CD14-positive monocyte (primary cell): ENCODE data around the gene HAVCR1. TPM values are rescaled to one million over a fixed set of nuclear protein-coding genes. Genes with fewer than 3 reads are reported as not detected.

Experiments used
- DNase-seq, 3 donors: peaks; one replicate each; pipeline ENCODE4 v3.0.0-alpha.2; 2011 to 2022
- H2AFZ ChIP-seq: 2 replicates; pipeline ENCODE4 v1.6.0; 2012; ENCODE audit warnings: mild to moderate bottlenecking, low read depth, low read length, inconsistent platforms; ENCODE audit not compliant: insufficient read depth, poor library complexity, severe bottlenecking
- H3K27ac ChIP-seq, 2 donors: 1 replicate in 1 of 2; 2 replicates in 1 of 2; pipeline ENCODE4 v1.5.1; 2012 to 2013; ENCODE audit warnings: low read length in 2 of 2, control low read depth in 1 of 2, inconsistent platforms in 1 of 2, low read depth in 1 of 2, mild to moderate bottlenecking in 1 of 2
- H3K27me3 ChIP-seq, 2 donors: one replicate each; pipeline versions ENCODE4 v1.6.0 to v1.6.1; 2011 to 2013; ENCODE audit warnings: low read length in 2 of 2; ENCODE audit not compliant: control insufficient read depth in 2 of 2, insufficient read depth in 2 of 2
- H3K36me3 ChIP-seq, 2 donors: replicated peaks in 1 of 2; 1 replicate in 1 of 2; 2 replicates in 1 of 2; pipeline versions ENCODE4 v1.5.1 to v1.6.1; 2012 to 2013; ENCODE audit warnings: low read length in 2 of 2, control low read depth in 1 of 2, inconsistent platforms in 1 of 2, mild to moderate bottlenecking in 1 of 2; ENCODE audit not compliant: insufficient read depth in 2 of 2, control insufficient read depth in 1 of 2
- H3K4me1 ChIP-seq, 2 donors: 1 replicate in 1 of 2; 2 replicates in 1 of 2; pipeline versions ENCODE4 v1.5.1 to v1.6.1; 2012 to 2013; ENCODE audit warnings: low read length in 2 of 2, control low read depth in 1 of 2, inconsistent platforms in 1 of 2, mild to moderate bottlenecking in 1 of 2, moderate library complexity in 1 of 2; ENCODE audit not compliant: insufficient read depth in 2 of 2, control insufficient read depth in 1 of 2
- H3K4me2 ChIP-seq: replicated peaks from 2 replicates; pipeline ENCODE3; 2012; ENCODE audit warnings: low read length, moderate library complexity, mild to moderate bottlenecking; ENCODE audit not compliant: poor library complexity, severe bottlenecking; ENCODE audit errors: extremely low read depth
- H3K4me3 ChIP-seq, 3 experiments: fragments of 200-600 bp in 1 of 3; sonication (generic) in 1 of 3; replicated peaks in 1 of 3; 1 replicate in 2 of 3; 2 replicates in 1 of 3; pipeline ENCODE4 v1.5.1; 2011 to 2013; ENCODE audit warnings: low read length in 3 of 3, mild to moderate bottlenecking in 3 of 3, control low read depth in 2 of 3, low read depth in 2 of 3, inconsistent platforms in 1 of 3, moderate library complexity in 1 of 3
- H3K79me2 ChIP-seq: 2 replicates; pipeline ENCODE4 v1.6.0; 2012; ENCODE audit warnings: mild to moderate bottlenecking, control low read depth, inconsistent platforms, low read length, moderate library complexity; ENCODE audit not compliant: insufficient read depth
- H3K9ac ChIP-seq: 2 replicates; pipeline ENCODE4 v1.6.0; 2017; ENCODE audit warnings: low read length, mild to moderate bottlenecking; ENCODE audit not compliant: insufficient read depth, poor library complexity, severe bottlenecking
- H3K9me3 ChIP-seq, 2 donors: replicated peaks in 1 of 2; 1 replicate in 1 of 2; 2 replicates in 1 of 2; pipeline versions ENCODE4 v1.5.1 to v1.6.1; 2012 to 2013; ENCODE audit warnings: low read length in 2 of 2, control low read depth in 1 of 2; ENCODE audit not compliant: control insufficient read depth in 1 of 2, insufficient read depth in 1 of 2
- H4K20me1 ChIP-seq: 2 replicates; pipeline ENCODE4 v1.6.0; 2012; ENCODE audit warnings: mild to moderate bottlenecking, low read length, control low read depth, moderate library complexity; ENCODE audit not compliant: insufficient read depth
- H3K27ac Mint-ChIP-seq, 7 donors: one replicate each; pipeline ENCODE4 v1.8.0; 2020; ENCODE audit warnings: mild to moderate bottlenecking in 7 of 7, mixed read lengths in 7 of 7, moderate library complexity in 6 of 7, inconsistent platforms in 2 of 7
- H3K27me3 Mint-ChIP-seq, 3 donors: one replicate each; pipeline ENCODE4 v1.8.0; 2021 to 2022; ENCODE audit warnings: low read depth in 3 of 3, mild to moderate bottlenecking in 3 of 3, mixed read lengths in 3 of 3, moderate library complexity in 3 of 3, inconsistent platforms in 1 of 3
- H3K36me3 Mint-ChIP-seq, 2 donors: one replicate each; pipeline ENCODE4 v1.8.0; 2020; ENCODE audit warnings: mixed read lengths in 2 of 2, inconsistent platforms in 1 of 2, mild to moderate bottlenecking in 1 of 2
- H3K4me1 Mint-ChIP-seq: one replicate; pipeline ENCODE4 v1.8.0; 2020; ENCODE audit warnings: mild to moderate bottlenecking, mixed read lengths
- H3K4me3 Mint-ChIP-seq, 2 donors: one replicate each; pipeline ENCODE4 v1.8.0; 2020; ENCODE audit warnings: mild to moderate bottlenecking in 2 of 2, mixed read lengths in 2 of 2, moderate library complexity in 1 of 2
- H3K9me3 Mint-ChIP-seq, 7 donors: one replicate each; pipeline ENCODE4 v1.8.0; 2020 to 2022; ENCODE audit warnings: mixed read lengths in 7 of 7, mild to moderate bottlenecking in 6 of 7, moderate library complexity in 6 of 7, inconsistent platforms in 2 of 7
- CTCF ChIP-seq: fragments of 200-600 bp; IDR thresholded peaks from one replicate; pipeline ENCODE4 v1.8.0; 2022; ENCODE audit warnings: antibody characterized with exemption, mild to moderate bottlenecking
- WGBS: methylation state at CpG from one replicate; pipeline ENCODE4 v1.1.5; 2013; ENCODE audit warnings: missing lambda C conversion rate; ENCODE audit not compliant: insufficient coverage; 5-methylcytosine and 5-hydroxymethylcytosine counted together
- intact Hi-C, 2 donors: fragments of 100-400 bp; cut with micrococcal nuclease; formaldehyde crosslinking; loops; one replicate each; pipeline versions ENCODE4 v1.15.0 to v1.15.1; 2023
- polyA plus RNA-seq, 3 donors: library from polyadenylated mRNA; depleted of rRNA in 1 of 3; unstranded in 2 of 3; stranded (reverse) in 1 of 3; fragments of 300-500 nt in 2 of 3; fragments of >200 nt in 1 of 3; fragmentation: Illumina TruSeq in 2 of 3; gene quantifications; 1 replicate in 2 of 3; 2 replicates in 1 of 3; pipeline ENCODE4 v1.2.3, GENCODE V29; 2012 to 2021

HAVCR1 gene
- polyA plus RNA-seq, 3 donors, result 1.1 TPM; not detected in 2

GRCh38 chr5:157006262-157006661 is 52.7 kb downstream of the HAVCR1 start:
- no peaks in the 10 kb centered on the region for H3K79me2 ChIP-seq
- H3K27ac ChIP-seq, result no peak overlapping the region
- H3K9me3 ChIP-seq, result no peaks in the 10 kb centered on the region
- no peaks in the 10 kb centered on the region for H3K36me3 ChIP-seq
- no peak overlapping the region for H2AFZ ChIP-seq
- H3K4me2 ChIP-seq, result no peak overlapping the region
- WGBS, result 91% methylated on average over 2 of the region's 2 CpGs
- H4K20me1 ChIP-seq, result no peaks in the 10 kb centered on the region
- DNase-seq, result no peak
- peaks cover 0 to 10% (median 0%) of the 10 kb centered on the region in 7 donors for H3K9me3 Mint-ChIP-seq
- no peaks in the 10 kb centered on the region for H3K4me1 Mint-ChIP-seq
- no peak overlapping the region for H3K4me3 Mint-ChIP-seq
- no peak for TF ChIP-seq CTCF
- H3K36me3 Mint-ChIP-seq, result no peaks in the 10 kb centered on the region
- no peaks in the 10 kb centered on the region for H3K27me3 ChIP-seq
- intact Hi-C loops, result no loop called here
- H3K4me3 ChIP-seq, result no peak overlapping the region
- no peaks in the 10 kb centered on the region for H3K4me1 ChIP-seq
- H3K9ac ChIP-seq, result no peak overlapping the region
- peaks cover 0 to 4% (median 0%) of the 10 kb centered on the region in 3 donors for H3K27me3 Mint-ChIP-seq
- no peak overlapping the region for H3K27ac Mint-ChIP-seq

- no peak overlapping the region for H3K4me2 ChIP-seq
- no peaks in the 10 kb centered on the region for H3K4me1 Mint-ChIP-seq
- no peaks in the 10 kb centered on the region for H3K27me3 ChIP-seq
- no peaks in the 10 kb centered on the region for H3K79me2 ChIP-seq
- no peak overlapping the region for H3K27ac ChIP-seq
- H3K36me3 Mint-ChIP-seq, result no peaks in the 10 kb centered on the region
- intact Hi-C loops, result no loop called here
- H4K20me1 ChIP-seq, result no peaks in the 10 kb centered on the region
- no peak overlapping the region for H2AFZ ChIP-seq
- no peaks in the 10 kb centered on the region for H3K36me3 ChIP-seq
- H3K4me3 Mint-ChIP-seq, result no peak overlapping the region
- H3K9ac ChIP-seq, result no peak overlapping the region
- no peak for TF ChIP-seq CTCF
- peaks cover 2 to 15% (median 7%) of the 10 kb centered on the region in 7 donors for H3K9me3 Mint-ChIP-seq
- H3K9me3 ChIP-seq, result peaks cover 0 to 4% of the 10 kb centered on the region in 2 donors
- H3K4me1 ChIP-seq, result no peaks in the 10 kb centered on the region
- no peak overlapping the region for H3K4me3 ChIP-seq
- no peak for DNase-seq
- H3K27ac Mint-ChIP-seq, result no peak overlapping the region
- peaks cover 0 to 4% (median 0%) of the 10 kb centered on the region in 3 donors for H3K27me3 Mint-ChIP-seq
Measured at GRCh38 chr5:157004893-157005551, 53.9 kb downstream of the HAVCR1 start.
